ENCODE measurements around the gene YBX2.
"Not testable (repeated sequence)": the region's sequence is repeated elsewhere in the genome, so short reads cannot be mapped to it uniquely, and the experiment has no call there.

YBX2 gene

DNA sequence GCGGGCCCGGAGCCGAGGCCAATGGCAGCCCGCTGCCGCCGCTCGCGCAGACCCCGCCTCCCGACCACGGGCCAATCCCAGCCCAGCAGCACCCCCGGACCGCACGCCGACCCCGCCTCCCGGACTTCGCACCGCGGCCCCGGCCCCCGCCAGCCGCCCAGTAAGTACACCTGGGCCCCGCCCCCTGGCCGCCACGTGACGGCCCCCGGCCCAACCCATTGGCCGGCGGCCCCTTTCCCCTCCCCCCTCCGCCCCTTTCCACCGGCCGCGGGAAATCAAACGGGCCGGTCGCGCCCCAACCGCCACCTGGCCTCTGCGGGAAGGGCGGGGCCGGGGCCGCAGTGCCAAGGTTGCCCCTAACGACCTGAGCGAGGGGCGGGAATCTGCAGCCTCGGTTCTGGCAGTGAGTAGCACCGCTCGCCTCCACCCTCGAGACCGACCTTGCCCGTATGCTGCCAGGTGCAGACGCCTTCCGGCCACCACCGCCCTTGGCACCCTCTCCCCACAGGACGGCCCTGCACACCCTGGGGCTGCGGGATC is at the start of gene YBX2:
YBX2 (minus strand) TSS at position 26 of the 540 bp plus-strand sequence. CDS start 139 bp downstream, outside the sequence.
- peak; percentile 81 to 87 for DNase-seq

DNA sequence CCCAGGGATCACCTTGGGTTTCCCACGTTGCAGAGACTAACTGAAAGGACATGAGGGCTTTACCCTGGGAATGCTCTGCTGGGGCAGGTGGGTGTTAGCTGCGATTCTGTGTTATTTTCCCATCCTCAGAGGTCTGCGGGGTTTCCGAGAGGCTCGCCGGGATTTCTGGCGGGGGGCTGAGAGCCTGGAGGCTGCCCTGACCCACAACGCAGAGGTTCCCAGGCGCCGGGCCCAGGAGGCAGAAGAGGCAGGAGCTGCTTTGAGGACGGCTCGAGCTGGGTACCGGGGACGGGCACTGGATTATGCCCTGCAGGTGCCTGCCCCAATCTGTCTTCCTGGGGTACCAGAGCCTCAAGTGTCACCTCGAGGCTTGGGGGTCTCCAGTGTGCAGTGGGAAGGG is 48.8 kb upstream of the YBX2 start:
- no peak for DNase-seq

DNA sequence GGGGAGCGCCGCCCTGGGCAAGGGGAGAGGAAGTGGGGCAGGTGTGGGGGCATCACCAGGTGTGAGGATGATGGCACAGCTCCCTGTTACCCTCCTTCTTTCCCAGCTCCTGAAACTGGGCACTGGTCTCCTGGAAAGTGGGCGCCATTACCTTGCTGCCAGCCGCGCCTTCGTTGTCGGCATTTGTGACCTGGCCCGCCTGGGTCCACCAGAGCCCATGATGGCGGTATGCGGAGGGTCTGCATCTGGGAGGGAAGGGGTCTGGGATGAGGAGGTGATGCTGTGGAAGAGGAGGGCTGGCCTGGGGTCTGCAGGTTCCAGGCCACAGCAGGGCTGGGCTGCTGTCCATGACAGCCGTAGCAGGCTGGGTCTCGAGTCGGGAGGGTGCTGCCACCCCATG is 47.4 kb upstream of the YBX2 start:
- DNase-seq, result no peak

DNA sequence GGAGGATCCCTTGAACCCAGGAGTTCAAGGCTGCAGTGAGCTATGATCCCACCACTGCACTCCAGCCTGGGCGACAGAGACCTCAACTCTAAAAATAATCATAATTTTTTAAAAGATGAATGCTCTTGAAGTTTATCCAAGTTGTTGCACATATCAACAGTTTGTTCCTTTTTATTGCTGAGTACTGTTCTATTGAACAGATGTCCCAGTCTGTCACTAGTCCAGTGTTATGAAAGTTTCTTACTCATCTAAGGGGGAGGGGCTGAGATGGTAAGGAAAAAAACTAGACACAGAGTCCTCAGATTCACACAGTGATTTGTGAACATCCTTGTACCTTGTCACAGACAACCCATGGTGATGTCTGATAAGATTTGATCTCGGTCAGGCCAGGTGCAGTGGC is 45.7 kb upstream of the YBX2 start:
- DNase-seq, result no peak

DNA sequence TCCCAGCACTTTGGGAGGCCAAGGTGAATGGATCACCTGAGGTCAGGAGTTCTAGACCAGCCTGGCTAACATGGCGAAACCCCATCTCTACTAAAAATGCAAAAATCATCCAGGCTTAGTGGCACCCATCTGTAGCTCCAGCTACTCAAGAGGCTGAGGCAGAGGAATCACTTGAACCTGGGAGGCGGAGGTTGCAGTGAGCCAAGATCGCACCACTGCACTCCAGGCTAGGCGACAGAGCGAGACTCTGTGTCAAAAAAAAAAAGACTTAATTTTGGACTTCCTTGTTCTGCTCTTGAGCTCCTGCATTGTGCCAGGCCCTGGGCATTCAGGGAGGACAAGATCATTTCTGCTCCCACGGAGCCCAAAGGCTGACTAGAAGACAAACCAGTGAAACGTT is 43.2 kb upstream of the YBX2 start:
- DNase-seq, result not testable (repeated sequence)

DNA sequence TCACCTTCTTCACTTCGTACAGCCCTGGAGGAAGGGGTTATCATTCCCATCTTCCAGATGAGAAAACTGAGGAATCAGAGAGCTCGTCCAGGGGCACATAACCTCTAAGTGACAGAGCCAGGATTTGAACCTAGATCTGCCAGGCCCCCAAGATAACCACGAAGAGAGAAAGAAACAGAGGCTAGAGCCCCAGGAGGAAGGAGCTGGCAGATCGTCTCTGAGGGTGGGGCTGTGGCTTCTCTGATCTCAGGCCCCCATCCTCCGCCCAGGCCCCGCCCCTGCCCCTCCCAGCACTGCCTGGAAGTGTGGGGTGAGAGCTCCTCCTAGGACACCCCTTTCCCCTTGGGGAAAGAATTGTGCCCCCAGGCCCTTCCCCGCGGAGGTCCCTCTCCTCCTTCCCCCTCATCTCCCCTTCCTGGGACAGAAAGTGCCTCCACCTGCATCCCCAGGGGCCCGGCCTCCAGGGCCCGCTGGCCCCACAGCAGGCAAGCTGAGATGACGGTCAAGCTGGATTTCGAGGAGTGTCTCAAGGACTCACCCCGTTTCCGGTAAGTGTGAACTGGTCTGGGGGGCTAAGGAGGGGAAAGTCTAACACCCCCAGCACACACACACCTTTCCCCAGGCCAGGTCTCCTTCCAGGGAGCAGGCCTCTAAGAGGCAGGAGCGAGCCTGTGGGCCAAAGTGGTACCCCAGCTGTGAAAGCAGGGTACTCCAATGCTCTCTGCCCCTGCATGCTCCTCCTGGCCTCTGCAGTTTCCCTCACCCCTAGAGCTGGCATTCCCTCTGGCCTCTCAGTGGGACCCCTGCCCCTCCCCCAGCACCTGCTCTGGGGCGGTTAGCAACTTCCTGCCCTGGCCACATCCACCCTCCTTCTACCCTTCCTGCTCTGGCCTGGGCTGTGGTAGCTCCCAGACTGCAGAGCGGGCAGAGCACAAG is 42.1 kb upstream of the YBX2 start, which contains the start of gene ACAP1:
ACAP1 (plus strand) TSS at position 290 of the 936 bp plus-strand sequence; CDS start at position 496, 206 bp downstream.
- peak; percentile 92 to 93 for DNase-seq

DNA sequence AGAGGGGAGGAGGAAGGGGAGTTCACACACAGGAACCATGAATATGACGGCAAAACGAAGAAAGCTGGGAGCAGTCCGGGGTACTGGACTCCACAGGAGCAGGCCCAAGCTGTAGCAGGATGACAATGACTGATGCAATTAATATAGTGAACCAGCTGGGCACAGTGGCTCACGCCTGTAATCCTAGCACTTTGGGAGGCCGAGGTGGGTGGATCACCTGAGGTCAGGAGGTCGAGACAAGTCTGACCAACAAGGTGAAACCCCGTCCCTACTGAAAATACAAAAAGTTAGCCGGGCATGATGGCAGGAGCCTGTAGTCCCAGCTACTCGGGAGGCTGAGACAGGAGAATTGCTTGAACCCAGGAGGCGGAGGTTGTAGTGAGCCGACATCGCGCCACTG is 41.3 kb upstream of the YBX2 start:
- DNase-seq, result not testable (repeated sequence)

DNA sequence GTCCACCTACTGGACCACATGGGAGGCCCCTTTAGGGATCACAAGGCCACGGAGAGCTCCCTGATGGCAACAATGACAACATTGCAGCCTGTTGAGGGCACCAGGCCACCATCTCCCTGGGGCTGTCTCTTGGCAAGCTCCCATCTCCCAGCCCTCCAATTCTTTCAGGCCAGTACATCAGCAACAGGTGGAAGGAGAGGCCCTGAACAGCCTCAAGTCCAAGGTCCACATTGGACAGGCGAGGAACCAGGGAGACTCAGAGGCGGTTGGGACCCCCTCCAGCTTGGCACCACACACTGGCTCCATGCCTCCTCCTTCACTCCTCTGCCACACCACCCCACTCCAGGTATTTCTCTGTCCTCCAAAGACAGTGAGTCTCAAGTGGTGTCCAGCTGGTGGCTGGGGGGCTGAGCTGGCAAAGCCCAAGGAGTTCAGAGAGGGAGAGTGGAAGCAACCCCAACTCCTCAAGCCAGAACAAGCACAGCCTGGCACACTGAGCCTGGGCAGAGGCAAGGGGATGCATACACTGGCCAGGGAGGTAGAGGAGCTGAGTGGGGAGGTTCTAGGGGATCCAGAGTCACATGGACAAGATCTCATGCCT is 40.6 kb upstream of the YBX2 start:
- no peak for DNase-seq

DNA sequence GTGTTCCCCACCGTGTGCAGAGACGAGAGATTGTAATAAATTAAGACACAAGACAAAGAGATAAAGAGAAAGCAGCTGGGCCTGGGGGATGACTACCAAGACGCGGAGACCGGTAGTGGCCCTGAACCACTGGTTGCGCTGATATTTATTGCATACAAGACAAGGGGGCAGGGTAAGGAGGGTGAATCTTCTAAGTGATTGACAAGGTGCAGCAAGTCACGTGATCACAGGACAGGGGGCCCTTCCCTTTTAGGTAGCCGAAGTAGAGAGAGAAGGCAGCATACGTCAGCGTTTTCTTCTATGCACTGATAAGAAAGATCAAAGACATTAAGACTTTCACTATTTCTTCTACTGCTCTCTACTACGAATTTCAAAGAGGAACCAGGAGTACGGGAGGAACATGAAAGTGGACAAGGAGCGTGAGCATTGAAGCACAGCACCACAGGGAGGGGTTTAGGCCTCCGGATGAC is 38.2 kb upstream of the YBX2 start:
- DNase-seq, result peak; percentile 48 to 54

DNA sequence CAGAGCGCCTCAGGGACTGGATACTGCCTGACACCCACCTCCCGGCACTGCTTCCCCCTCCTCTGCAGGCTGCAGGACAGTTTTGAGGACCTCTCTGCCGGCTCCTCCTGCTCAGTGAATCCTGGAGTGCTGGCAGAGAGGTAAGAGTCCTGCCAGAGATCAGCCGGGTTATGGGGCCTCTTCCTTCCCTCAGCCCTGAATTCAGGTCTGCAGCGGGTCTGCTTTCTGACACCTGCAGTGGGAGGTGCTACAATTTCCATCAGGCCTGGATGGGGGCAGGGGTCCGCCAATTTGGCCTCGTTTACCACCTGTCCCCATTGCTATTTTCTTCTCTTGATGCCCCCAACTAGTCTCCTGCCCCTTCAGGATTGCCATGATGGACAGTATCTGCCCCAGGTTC is 37.7 kb upstream of the YBX2 start:
- no peak for DNase-seq

DNA sequence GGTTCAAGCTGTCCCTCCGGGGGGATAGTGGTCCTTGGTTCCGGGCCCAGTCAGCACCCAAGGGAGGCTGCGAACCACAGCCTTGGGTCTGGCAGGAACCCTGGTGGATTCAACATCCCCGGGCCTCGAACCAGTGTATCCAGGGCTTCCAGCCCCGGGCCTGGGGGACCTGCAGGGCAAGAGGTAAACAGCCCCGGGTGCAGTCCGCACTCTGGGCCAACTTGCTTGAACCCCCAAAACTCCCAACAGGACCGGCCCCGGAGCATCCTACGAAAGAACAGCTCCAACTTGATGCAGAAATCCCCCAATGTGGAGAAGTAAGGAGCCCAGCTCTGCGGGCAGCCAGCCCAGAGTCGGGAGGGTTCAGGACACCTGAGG is 36.2 kb upstream of the YBX2 start:
- no peak for DNase-seq

DNA sequence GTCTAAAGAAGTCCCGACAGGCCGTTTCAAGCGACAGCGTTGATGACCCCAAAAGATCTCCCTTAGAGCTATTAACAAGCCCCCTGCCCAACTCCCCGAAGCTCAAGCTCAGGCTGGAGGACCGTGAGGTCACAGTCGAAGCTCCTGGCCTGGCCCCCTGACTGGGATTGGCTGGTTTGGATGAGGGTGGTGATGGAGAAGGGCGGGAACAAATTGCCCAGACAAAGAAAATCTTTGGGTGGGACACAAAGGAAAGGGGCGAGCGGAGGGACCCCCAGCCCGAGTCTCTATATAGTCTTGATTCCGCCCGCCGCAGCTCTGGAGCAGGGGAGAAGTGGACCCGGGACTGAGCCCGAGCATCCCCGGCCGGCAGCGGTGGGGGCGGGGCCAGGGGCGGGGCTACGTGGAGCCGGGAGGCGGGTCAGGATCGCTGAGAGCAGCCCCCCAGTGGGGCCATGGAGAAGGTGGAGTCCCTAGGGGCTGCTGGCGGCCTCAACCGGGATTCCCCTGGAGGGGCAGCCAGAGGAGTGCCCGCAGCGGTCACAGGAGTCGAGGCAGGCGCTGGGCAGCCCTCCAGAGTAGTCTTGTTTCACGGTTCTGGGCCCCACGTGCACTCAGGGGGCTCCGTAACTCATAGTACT is 35.7 kb upstream of the YBX2 start:
- DNase-seq, result peak; percentile 89 to 91

DNA sequence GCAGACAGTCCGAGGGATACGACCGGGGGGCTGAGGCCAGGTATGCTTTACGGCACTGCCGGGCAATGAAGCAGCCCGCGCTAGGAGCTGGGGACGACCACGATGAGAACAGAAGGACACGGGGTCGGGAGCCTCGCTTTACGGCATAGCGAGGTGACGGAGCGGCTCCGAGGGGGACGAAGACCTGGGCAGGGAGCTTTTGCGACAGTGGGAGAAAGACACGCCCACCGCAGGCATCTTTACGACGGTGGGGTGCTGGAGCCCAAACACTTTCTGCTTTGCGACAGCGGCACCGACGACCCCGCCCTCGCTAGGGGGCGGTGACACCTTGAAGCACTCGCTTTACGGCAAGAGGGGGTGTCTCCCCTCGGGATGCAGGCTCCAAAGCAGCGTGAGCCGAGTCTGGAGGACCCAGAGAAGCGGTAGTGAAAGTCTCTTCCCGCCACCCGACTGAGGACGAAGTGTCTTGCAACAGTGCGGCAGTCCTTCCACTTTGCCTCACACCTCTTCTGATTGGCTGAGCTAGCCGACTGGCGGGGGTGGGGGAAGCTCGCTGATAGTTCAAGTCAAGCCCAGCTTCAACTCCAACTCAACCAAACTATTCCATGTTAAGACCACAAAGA is 35.0 kb upstream of the YBX2 start:
- DNase-seq, result peak; percentile 98

DNA sequence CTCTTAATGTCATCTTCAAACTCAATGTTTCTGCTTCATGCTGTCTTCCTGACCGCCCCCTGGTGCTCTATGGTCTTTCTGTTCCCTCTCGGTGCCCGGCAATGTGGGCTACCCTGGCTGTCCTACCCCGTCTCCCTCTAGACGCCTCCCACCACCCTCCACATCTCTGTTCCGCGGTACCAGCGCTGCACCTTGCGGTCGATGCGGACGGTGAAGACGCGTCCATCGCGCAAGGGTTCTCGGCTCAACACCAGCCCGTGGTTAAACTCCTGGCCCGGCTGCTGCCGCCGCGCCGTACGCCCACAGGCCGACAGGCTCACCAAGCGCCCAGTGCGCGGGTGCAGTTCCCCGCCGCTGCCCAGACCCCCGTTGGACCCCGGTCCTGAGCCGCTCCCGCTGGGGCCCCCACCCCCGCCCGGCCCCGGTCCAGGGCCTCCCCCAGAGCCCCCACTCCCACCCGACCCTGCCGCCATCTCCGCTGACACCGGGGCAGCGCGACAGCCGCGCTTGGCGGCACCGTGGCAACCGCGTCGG is 34.5 kb upstream of the YBX2 start, which contains the start of gene NEURL4:
NEURL4 (minus strand) TSS at position 496 of the 534 bp plus-strand sequence; CDS start at position 473, 23 bp downstream.
- DNase-seq, result no peak

DNA sequence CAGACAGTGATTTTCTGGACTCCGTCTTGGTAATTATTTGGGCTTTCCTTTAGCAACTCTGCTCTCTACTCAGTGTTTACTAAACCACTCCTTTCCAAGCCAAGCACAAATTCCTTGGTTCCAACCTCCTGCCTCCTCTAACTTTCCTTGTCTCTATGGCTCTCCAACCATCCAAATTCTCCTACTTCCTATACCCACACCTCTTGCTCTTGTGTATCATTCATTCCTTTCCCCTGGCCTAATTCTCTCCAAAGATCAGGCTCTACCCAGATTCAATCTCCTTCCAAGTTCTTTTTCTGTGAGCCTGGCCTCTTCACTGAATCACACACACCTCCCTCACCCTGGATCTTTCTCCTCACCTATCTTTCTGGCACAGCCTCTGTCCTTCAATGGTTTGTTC is 33.6 kb upstream of the YBX2 start:
- DNase-seq, result no peak

DNA sequence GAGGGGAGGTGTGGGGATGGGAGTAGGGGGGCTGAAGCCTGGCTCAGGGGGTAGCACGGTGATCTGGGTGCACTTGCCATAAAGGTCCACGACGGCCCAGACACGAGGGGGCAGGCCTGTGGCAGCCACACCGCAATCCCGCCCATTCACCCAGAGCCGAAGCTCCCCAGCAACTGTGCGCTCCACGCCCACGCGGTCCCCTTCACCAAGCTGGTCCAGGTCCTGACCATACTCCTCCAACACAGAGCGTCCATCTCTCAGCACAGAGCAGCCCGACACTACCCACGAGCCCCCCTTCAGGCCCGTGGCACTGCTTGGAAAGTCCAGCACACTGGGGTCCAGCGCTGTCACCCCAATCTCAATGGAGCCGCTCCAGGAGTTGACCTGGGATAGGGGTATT is 33.1 kb upstream of the YBX2 start:
- DNase-seq, result no peak

DNA sequence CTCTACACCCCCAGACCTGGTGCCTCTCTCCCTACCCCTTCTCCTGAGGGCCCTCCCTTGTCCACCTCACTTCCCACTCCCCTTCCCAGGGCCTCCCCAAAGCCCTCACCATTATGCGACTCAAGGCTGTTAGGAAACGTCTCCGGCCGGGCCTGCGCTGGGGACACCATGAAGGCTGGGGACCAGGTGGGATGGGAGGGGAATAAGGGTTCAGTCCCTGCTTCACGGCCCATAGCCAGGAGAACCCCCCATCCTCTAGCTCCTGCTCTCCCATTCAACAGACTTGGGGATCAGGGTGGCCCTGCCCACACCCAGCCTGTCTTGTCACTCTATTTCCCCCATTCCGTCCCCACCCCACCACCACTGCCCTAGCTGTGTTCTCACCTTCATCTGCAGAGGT is 32.6 kb upstream of the YBX2 start:
- DNase-seq, result no peak

DNA sequence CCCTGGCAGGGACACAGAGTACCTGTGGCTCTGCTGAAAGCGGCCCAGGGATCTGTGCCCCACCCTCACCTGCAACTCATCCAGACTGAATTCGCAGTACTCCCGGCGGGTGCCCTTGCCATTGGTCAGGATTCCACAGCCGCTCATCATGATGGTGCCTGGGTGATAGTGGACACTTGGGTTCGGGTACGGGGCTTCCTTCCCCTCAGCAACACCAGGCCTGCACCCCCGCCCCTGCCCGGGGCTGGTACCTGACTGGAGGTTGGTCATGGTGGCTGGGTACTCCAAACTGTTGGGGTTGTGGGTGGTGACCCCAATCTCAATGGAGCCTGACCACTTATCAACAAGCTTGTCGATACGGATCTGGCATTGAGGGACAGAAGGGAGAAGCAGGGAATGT is 31.7 kb upstream of the YBX2 start:
- no peak for DNase-seq

DNA sequence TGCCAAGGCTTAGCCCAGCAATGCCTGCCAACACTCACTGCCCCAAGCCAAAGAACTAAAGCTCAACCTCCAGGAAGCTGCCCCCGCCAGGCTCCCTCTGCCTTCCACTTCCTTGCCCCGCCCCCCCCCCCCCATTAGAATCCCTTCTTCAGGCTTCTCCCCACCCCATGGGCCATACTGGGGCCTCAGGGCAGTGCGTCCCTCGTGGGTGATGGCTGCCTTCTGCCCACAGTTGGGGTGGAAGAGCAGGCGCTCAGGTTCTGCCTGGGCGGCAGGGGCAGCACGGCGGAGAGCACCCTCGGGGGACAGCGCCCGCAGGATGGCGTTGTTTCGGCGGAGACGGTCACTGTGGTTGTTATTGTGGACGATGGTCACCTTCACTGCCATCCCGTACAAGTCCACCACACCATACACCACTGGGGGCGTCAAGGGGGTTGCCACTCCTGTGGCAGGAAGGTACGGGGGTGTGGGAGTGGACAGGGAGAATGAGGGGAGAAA is 30.6 kb upstream of the YBX2 start:
- DNase-seq, result no peak

DNA sequence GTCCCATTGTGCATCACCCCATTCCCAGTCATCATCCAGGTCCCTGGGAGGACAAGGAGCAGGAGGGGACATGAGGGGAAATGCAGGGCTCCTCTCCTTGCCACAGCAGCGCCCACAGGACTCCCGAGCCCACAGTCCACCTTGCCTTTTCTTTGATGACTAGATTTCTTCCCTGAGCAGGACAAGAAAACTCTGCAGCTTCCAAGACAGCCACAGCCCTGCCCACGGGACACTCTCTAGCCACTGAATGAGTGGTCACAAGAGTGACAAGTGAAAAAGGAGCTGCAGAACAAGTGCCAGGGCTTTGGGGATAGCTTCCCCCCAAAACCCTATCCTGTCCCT is 30.0 kb upstream of the YBX2 start:
- no peak for DNase-seq

DNA sequence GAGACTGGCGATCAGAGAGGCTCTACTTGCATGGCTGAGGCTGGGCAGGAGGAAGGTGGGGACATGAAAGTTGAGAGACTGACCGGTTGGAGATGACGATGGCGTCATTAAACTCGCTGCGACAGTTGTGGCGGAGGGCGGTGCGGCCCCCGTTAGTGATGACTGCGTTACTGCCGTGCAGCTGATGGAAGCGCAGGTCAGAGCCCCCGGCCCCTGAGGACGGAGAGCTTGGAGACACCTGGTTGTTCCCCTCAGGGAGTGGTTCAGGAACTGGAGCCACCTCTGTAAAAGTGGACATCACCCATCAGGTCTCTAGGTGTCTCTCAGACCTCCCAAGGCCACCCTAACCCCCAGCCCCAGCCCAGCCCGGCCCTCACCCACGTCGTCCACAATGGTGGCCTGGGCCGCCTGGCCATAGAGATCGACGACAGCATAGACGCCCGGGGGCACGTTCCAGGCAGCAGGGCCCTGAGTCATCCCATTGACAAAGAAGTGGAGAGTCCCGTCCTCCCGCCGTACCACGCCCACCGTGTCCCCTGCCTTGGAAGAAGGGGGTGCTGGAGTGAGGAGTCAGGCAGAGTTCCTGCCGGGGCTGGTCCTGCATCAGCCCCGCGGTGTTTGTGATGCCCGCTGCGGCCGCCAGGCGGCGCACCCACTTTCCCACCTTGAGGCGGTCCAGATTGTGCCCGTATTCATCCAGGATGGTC is 29.4 kb upstream of the YBX2 start:
- peak; percentile 82 to 84 for DNase-seq
